Effector memory CD4-positive, alpha-beta T cell (primary cell): ENCODE results near the gene PAXX.

Source experiments
- DNase-seq, 3 donors: peaks; one replicate each; pipeline ENCODE4 v3.0.0-alpha.2; 2020
- H3K27ac ChIP-seq: 2 replicates; pipeline ENCODE4 v1.7.0; 2013; ENCODE audit warnings: mild to moderate bottlenecking, low read length, moderate library complexity; ENCODE audit not compliant: insufficient read depth, poor library complexity, severe bottlenecking
- H3K27me3 ChIP-seq: replicated peaks from 2 replicates; pipeline ENCODE4 v1.7.0; 2013; ENCODE audit warnings: mild to moderate bottlenecking, low read length; ENCODE audit not compliant: insufficient read depth, control insufficient read depth, poor library complexity, severe bottlenecking
- H3K36me3 ChIP-seq: 2 replicates; pipeline ENCODE4 v1.7.0; 2013; ENCODE audit warnings: mild to moderate bottlenecking, low read length, moderate library complexity; ENCODE audit not compliant: control insufficient read depth, insufficient read depth
- H3K4me1 ChIP-seq: 2 replicates; pipeline ENCODE4 v1.7.0; 2013; ENCODE audit warnings: low read length, mild to moderate bottlenecking; ENCODE audit not compliant: control insufficient read depth, insufficient read depth, poor library complexity, severe bottlenecking
- H3K4me3 ChIP-seq: 2 replicates; pipeline ENCODE4 v1.7.0; 2013; ENCODE audit warnings: low read length, low read depth, mild to moderate bottlenecking; ENCODE audit not compliant: insufficient read depth, poor library complexity, severe bottlenecking
- H3K9me3 ChIP-seq: 2 replicates; pipeline ENCODE4 v1.7.0; 2013; ENCODE audit warnings: mild to moderate bottlenecking, low read length, moderate library complexity; ENCODE audit not compliant: control insufficient read depth

The PAXX gene

DNA sequence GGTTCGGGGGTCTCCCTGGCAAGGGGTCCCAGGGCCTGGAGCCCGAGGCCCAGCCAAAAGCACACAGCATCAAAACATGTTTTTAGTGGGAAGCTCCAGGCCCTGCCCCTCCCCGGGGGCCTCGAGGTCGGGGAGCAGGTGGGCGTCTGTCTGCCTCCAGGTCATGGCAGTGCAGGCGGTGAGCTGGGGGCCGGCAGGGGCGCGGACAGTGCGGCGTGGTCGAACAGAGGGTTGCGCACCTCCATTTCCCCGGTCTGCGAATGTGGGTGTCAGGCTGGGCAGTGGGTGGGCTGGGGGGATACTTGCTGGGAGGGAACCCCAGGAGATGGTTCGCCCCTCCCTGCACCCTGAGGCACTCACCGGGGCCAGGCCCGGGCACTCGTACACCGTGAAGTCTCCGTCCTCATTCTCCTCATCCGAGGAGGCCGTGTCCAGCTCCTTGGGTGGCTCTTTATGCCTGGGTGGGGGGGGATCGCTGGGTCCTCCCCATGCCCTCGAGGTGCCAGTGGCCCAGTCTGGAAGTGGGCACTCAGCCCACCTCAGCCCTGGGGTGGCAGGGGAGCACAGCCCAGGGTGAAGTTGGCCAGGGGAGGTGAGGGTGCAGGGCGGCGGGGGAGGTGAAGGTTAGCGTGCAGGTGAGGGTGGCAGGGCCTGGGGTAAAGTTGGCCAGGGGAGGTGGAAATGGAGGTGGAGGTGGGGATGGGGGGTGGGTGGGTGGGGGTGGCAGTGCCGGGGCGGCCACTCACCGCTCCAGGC lies 47.6 kb downstream of the PAXX start:
- no peak for DNase-seq
- Histone ChIP-seq H3K4me1 (peaks cover 19% of the 10 kb centered on the region), H3K36me3 (peaks cover 14% of the 10 kb centered on the region), H3K27me3 (no peaks in the 10 kb centered on the region), H3K9me3 (no peaks in the 10 kb centered on the region), H3K27ac (no peak overlapping the region), H3K4me3 (no peak overlapping the region)

DNA sequence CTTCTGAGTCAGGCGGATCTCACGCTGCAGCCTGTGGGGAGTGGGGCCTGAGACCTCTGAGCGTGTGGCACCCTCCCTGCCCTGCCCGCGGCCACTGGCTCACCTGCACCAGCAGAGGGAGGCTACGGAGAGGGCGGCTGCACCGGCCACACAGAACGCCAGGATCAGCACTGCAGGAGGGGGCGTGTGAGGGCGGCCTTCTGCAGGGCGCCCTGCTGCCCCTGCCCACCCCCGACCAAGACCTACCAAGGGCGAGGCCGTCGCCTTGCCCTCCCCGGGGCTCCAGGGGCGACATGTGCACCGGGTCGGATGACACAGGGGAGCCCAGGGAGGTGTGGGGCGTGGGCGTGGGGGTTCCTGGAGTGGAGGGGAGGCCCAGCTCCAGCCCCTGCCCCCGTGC lies 48.3 kb downstream of the PAXX start:
- Histone ChIP-seq H3K9me3 (no peaks in the 10 kb centered on the region), H3K27ac (no peak overlapping the region), H3K4me1 (peaks cover 19% of the 10 kb centered on the region), H3K27me3 (peaks cover 5% of the 10 kb centered on the region), H3K36me3 (peaks cover 14% of the 10 kb centered on the region), H3K4me3 (no peak overlapping the region)
- DNase-seq: no peak

DNA sequence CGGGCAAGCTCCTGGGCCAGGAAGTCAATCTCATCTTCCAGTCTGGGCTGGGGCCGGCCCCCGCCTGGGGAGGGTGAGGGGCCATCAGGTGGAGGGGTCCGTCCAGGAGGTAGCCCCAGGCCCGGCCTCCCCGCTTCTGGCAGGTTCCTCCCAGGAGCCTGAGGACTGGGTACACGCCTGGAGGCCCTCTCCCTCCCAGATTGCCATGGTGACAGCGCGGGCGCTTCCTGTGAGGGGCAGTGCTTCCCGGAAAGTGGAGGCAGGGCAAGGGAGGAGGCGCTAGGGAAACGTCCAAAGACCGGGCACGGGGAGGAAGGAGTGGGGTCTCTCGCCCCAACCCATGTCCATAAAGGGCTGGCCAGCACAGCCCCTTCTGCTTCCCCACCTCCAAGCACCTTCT lies 48.9 kb downstream of the PAXX start:
- H3K4me3 ChIP-seq: no peak overlapping the region
- H3K27ac ChIP-seq: no peak overlapping the region
- no peaks in the 10 kb centered on the region for H3K9me3 ChIP-seq
- H3K36me3 ChIP-seq: peaks cover 14% of the 10 kb centered on the region
- H3K27me3 ChIP-seq: peaks cover 8% of the 10 kb centered on the region
- peaks cover 20% of the 10 kb centered on the region for H3K4me1 ChIP-seq
- no peak for DNase-seq

DNA sequence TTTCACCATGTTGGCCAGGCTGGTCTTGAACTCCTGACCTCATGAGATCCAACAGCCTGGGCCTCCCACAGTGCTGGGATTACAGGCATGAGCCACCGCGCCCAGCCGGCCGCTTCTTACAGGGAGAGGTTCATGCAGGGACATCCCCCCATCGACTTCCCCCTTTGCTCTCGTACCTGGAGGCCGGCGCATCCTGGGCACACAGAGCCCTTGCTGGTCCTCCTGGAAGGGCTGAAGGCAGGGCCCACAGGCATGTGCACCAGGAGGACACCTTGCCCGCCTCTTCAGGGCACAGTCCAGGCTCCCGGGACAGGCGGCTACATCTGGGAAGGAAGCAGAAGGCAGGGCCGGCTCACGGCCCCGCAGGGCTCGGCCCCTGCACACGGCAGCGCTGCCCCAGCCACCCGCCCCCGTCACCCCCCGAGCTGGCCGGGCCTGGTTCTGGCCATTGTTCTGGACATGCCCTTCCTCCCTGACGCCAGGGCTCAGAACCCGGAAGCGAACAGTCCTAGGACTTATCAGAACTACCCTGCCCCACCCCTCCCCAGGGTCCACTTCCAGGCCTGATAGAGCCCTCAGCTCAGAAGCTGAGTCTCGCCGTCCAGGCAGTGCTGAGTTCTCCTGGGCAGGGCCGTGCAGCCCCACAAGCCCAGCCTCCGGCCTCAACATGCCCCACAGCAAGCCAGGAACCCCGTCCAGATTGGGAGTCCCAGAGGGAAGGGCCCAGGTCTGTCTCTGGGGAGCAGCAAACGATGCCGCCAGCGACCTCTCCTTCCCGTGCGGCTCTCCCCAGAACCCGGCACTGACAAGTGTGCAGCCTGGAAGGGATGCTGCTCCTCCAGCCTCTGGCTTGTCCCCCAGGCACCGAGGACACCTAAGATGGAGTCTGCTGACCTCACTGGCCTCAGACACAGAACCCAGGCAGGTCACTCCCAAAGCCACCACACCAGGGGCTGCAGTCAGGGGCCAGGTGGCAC lies 50.8 kb downstream of the PAXX start:
- no peaks in the 10 kb centered on the region for H3K9me3 ChIP-seq
- H3K36me3 ChIP-seq: peaks cover 14% of the 10 kb centered on the region
- H3K4me1 ChIP-seq: peaks cover 23% of the 10 kb centered on the region
- H3K27ac ChIP-seq: no peak overlapping the region
- peaks cover 25% of the 10 kb centered on the region for H3K27me3 ChIP-seq
- no peak overlapping the region for H3K4me3 ChIP-seq
- DNase-seq: no peak
